Lower lobe of right lung (tissue), 2 donors: ENCODE results near the gene SLC25A22. TPM values are rescaled to one million over a fixed set of nuclear protein-coding genes. Genes with fewer than 3 reads are reported as not detected.
A peak's percentile ranks its signal among the peaks of the same experiment; 100 is the strongest.

ENCODE experiments used
- ATAC-seq, 2 donors: fragments of 200-7000 bp; cut with Tn5 transposase; one replicate each; pipeline ENCODE4 v1.9.1; 2020 to 2022; ENCODE audit warnings: mild to moderate bottlenecking in 2 of 2, moderate library complexity in 2 of 2
- DNase-seq: peaks from one replicate; pipeline ENCODE4 v3.0.0-alpha.2; 2020
- H3K27ac ChIP-seq: fragments of 200-600 bp; one replicate; pipeline ENCODE4 v1.8.0; 2022
- H3K27me3 ChIP-seq: fragments of 200-600 bp; one replicate; pipeline ENCODE4 v1.8.0; 2022; ENCODE audit warnings: low read depth
- H3K36me3 ChIP-seq: fragments of 200-600 bp; one replicate; pipeline ENCODE4 v1.8.0; 2022; ENCODE audit warnings: mild to moderate bottlenecking
- H3K4me1 ChIP-seq: fragments of 200-600 bp; one replicate; pipeline ENCODE4 v1.8.0; 2022
- H3K4me3 ChIP-seq: fragments of 200-600 bp; one replicate; pipeline ENCODE4 v1.8.0; 2022; ENCODE audit warnings: mild to moderate bottlenecking
- H3K9me3 ChIP-seq: fragments of 200-600 bp; one replicate; pipeline ENCODE4 v1.8.0; 2022
- intact Hi-C: fragments of 100-400 bp; cut with DNase I; formaldehyde crosslinking; loops from one replicate; pipeline ENCODE4 v1.11.0; 2022
- total RNA-seq: library from RNA; stranded (reverse); fragmentation: NEBNext Ultra II Directional; extraction: Animal tissue kit (Norgen Biotek cat#: 25700); gene quantifications from one replicate; pipeline ENCODE4 v1.2.1, GENCODE V29; 2021
- TF ChIP-seq, protein P1 (sequence below): fragments of 200-600 bp; IDR thresholded peaks from one replicate; pipeline ENCODE4 v1.8.0; 2022; ENCODE audit warnings: antibody characterized with exemption, mild to moderate bottlenecking
- donor health status: DM: no; HTN: yes; CAD: no; lungs with severe emphysema.

SLC25A22 gene
- total RNA-seq, 1 donor from 2014 or later: 18.2 TPM

DNA sequence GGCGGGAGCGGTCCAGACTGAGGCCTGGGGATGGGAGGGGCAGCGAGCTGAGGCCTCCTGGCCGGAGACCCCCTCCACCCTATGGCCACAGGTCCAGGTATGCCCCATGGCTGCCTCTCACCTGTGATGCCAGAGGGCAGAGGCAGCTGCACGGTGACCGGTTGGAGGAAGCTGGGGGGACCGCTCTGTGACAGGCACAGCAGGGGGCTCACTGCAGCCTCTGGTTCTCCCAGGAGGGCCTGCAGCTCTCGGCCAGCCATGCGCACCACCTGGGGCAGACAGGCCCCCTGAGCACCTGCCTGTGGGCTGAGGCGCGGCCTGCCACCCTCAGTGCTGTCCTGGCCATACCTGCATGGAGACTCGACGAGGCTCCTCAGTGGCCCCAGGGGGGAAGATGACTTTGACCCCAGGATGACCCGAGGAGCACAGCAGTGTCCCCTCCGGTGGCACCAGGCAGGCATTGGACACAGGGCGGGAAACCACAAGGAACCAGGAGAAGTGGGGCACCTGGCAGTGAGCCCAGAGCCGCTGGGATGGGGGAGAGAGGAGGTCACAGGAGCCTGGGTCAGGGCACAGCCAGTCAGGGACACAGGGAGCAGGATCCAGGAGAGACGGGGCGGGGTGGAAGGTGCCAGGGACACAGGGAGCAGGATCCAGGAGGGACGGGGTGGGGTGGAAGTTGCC is 3.2 kb upstream of the SLC25A22 start:
- TF ChIP-seq, protein P1, sequence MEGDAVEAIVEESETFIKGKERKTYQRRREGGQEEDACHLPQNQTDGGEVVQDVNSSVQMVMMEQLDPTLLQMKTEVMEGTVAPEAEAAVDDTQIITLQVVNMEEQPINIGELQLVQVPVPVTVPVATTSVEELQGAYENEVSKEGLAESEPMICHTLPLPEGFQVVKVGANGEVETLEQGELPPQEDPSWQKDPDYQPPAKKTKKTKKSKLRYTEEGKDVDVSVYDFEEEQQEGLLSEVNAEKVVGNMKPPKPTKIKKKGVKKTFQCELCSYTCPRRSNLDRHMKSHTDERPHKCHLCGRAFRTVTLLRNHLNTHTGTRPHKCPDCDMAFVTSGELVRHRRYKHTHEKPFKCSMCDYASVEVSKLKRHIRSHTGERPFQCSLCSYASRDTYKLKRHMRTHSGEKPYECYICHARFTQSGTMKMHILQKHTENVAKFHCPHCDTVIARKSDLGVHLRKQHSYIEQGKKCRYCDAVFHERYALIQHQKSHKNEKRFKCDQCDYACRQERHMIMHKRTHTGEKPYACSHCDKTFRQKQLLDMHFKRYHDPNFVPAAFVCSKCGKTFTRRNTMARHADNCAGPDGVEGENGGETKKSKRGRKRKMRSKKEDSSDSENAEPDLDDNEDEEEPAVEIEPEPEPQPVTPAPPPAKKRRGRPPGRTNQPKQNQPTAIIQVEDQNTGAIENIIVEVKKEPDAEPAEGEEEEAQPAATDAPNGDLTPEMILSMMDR: no peak

DNA sequence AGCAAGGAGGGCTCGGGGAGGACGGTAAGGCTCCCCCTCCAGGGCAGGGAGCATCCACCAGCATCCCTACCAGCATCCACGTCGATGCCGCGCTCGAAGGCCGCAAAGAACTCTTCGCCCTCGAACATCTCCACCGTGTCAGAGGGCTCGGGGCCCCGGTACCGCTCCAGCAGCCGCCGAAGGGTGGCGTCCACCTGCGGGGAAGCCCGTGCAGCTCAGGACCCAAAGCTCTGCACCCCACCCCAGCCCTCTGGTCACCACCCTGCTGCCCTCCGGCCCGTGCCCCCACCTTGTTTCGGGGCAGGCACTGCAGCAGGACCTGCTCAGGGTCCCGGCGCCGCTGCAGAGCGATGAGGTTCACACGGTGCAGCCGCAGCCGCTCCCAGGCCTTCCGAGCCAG is 2.4 kb upstream of the SLC25A22 start:
- intact Hi-C loops: no loop called here
- H3K36me3 ChIP-seq: peaks cover 35% of the 10 kb centered on the region
- no peak for DNase-seq
- no peaks in the 10 kb centered on the region for H3K27me3 ChIP-seq
- no peak overlapping the region for H3K27ac ChIP-seq
- no peak overlapping the region for H3K4me3 ChIP-seq
- H3K9me3 ChIP-seq: no peaks in the 10 kb centered on the region
- peaks cover 44% of the 10 kb centered on the region for H3K4me1 ChIP-seq
- ATAC-seq: no peak
- TF ChIP-seq, protein P1: no peak

More for the DNA sequence above, 3.2 kb upstream of the SLC25A22 start:
- peaks cover 35% of the 10 kb centered on the region for H3K36me3 ChIP-seq
- H3K4me1 ChIP-seq: peaks cover 42% of the 10 kb centered on the region
- H3K27me3 ChIP-seq: no peaks in the 10 kb centered on the region
- no peak overlapping the region for H3K27ac ChIP-seq
- DNase-seq: no peak
- H3K9me3 ChIP-seq: no peaks in the 10 kb centered on the region
- H3K4me3 ChIP-seq: no peak overlapping the region
- intact Hi-C loops: no loop called here
- ATAC-seq: no peak

DNA sequence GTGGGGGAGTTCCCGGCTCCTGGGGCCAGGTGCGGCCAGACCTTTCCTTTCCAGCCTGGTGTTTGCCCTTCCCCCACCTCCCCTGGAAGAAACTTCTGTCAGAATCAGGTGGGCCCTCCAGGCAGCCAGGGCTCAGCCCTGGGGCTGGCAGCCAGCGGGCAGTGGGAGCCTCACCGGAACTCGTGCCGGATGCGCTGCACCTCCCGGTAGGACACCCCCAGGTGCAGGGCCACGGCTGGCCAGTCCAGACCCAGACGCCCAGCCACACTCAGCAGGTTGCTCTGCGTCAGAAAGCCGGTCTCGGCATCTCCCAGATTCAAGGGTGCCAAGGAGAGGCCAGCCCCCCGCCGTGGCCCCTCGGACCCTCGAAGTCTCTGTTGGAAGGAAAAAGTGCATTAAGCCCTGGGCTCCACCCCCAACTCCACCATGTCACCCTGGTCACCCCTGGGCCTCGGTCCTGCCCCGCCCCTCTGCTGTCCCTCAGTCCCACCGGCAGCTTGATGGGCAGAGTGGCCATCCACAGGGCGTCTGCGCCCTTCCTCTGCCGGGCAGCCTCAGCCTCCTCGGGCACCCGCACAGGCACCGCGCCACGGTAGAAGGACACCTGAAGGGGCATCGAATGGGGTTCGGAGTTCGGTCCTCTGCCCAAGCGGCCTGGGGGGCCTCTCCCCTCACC is 1.7 kb upstream of the SLC25A22 start:
- H3K4me3 ChIP-seq: no peak overlapping the region
- DNase-seq: no peak
- ATAC-seq: no peak
- peaks cover 47% of the 10 kb centered on the region for H3K4me1 ChIP-seq
- TF ChIP-seq, protein P1: no peak
- H3K36me3 ChIP-seq: peaks cover 35% of the 10 kb centered on the region
- intact Hi-C loops: no loop called here
- no peaks in the 10 kb centered on the region for H3K9me3 ChIP-seq
- H3K27me3 ChIP-seq: no peaks in the 10 kb centered on the region
- H3K27ac ChIP-seq: no peak overlapping the region

DNA sequence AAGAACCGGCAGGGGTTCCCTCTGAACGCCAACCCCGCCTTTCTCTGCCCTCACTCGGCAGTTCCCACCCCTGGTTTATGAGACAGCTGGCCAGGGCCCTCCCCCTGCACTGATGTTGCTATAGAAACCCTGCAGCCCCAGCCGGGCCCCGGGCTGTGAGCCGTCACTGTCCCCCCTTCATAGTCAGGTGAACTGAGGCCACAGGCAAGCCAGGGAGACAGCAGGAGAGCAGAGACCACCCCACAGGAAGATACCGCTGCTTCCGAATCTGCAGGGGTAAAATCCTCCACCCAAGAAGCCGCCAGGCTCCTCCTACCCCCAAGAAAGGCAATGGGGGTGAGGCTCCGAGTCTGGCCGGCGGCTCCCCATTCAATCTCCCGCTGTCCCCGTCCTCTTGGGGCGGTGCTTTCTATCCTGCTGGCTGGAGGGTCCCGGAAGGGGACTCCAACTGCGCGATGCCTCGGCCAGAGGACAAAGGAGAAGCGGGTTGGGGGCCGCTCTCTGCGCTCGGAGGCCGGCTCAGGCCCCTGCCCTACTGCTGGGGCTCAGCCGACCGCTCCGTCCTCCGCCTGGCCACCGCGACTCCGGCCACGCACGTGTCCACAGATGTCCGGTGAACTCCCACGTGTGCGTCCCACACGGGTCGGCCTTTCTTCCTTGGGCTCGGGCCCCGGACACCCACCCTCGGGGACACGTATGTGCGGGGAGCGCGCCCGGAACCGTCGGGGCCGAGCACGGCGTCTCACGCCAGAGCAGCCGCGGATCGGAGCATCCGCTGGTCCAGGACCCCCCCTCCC is 587 bp downstream of the SLC25A22 start:
- TF ChIP-seq, protein P1: no peak

DNA sequence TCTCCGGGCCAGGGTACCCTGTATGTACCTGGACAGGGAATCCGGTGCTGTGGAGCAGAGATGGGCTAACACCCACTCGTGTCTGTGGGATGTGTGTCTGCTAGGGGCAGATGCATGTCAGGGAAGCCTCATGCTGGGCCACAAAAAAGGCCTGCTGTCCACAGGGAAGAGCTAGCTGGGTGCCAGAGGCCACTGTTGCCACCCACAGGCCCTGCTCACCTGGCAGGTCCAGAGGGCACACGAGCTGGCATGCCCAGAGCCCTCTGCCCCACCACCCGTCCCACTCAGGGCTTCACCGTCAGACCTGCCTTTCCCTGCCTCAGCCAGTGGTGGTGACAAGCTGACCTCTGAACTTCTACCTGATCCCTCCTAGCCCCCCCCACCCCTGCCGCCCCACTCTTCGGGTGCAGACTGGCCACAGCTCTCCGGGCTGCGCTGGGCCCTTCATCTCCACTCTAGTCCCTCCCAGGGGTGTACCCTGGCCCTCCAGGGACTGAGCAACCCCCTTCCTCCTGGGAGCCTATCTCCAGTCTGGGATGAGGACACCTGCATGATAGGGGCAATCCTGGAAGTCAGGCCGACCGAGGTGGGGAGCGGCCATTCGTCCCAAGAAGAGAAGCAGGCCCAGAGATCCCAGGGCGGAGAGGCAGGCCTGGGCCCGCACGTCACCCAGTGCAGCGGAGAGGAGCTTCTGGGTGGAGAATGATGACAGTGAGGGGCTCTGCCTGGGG is 1.4 kb downstream of the SLC25A22 start:
- TF ChIP-seq, protein P1: no peak
- peaks cover 39% of the 10 kb centered on the region for H3K36me3 ChIP-seq
- H3K27me3 ChIP-seq: no peaks in the 10 kb centered on the region
- H3K4me1 ChIP-seq: peaks cover 37% of the 10 kb centered on the region
- H3K9me3 ChIP-seq: no peaks in the 10 kb centered on the region
- H3K4me3 ChIP-seq: peak overlapping the region; percentile 80
- peak overlapping the region; percentile 81 for H3K27ac ChIP-seq
- DNase-seq: no peak
- intact Hi-C loops: no loop called here
- ATAC-seq: no peak

More for the DNA sequence above, 587 bp downstream of the SLC25A22 start:
- Histone ChIP-seq H3K36me3 (peaks cover 42% of the 10 kb centered on the region), H3K4me3 (peak overlapping the region; percentile 80), H3K9me3 (no peaks in the 10 kb centered on the region), H3K4me1 (peaks cover 37% of the 10 kb centered on the region), H3K27ac (peak overlapping the region; percentile 81), H3K27me3 (no peaks in the 10 kb centered on the region)
- peak; percentile 84 for DNase-seq
- intact Hi-C loops: no loop called here
- peak; percentile 47 to 53 for ATAC-seq
